ENCODE data around the gene SLC12A2. TPM values are rescaled to one million over a fixed set of nuclear protein-coding genes. Genes with fewer than 3 reads are reported as not detected.

The SLC12A2 gene
- total RNA-seq, 1 experiment from 2014 or later: 576 TPM

- Mint-ChIP-seq H3K36me3 (ENCODE audit: insufficient read depth, unreplicated experiment) (peaks cover 66% of the 10 kb centered on the region), H3K4me3 (ENCODE audit: low read depth, unreplicated experiment) (no peak overlapping the region), H3K9me3 (ENCODE audit: low read depth, unreplicated experiment) (peaks cover 5% of the 10 kb centered on the region), H3K27me3 (ENCODE audit: unreplicated experiment) (no peaks in the 10 kb centered on the region), H3K27ac (ENCODE audit: unreplicated experiment) (peak overlapping the region; percentile 50), H3K4me1 (ENCODE audit: low read depth, unreplicated experiment) (peaks cover 21% of the 10 kb centered on the region)
- CTCF ChIA-PET: no interaction called here
- TF ChIP-seq, protein P1, sequence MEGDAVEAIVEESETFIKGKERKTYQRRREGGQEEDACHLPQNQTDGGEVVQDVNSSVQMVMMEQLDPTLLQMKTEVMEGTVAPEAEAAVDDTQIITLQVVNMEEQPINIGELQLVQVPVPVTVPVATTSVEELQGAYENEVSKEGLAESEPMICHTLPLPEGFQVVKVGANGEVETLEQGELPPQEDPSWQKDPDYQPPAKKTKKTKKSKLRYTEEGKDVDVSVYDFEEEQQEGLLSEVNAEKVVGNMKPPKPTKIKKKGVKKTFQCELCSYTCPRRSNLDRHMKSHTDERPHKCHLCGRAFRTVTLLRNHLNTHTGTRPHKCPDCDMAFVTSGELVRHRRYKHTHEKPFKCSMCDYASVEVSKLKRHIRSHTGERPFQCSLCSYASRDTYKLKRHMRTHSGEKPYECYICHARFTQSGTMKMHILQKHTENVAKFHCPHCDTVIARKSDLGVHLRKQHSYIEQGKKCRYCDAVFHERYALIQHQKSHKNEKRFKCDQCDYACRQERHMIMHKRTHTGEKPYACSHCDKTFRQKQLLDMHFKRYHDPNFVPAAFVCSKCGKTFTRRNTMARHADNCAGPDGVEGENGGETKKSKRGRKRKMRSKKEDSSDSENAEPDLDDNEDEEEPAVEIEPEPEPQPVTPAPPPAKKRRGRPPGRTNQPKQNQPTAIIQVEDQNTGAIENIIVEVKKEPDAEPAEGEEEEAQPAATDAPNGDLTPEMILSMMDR (IDR thresholded peaks at IDR 0.05; ENCODE audit: unreplicated experiment): no peak
- intact Hi-C loops (cut with micrococcal nuclease; ENCODE audit: unreplicated experiment): no loop called here
- no peak for DNase-seq
- BruUV-seq (replicated peaks): no TSS peak
Observed at GRCh38 chr5:128193665-128194390, 110.3 kb downstream of the SLC12A2 start.

DNA sequence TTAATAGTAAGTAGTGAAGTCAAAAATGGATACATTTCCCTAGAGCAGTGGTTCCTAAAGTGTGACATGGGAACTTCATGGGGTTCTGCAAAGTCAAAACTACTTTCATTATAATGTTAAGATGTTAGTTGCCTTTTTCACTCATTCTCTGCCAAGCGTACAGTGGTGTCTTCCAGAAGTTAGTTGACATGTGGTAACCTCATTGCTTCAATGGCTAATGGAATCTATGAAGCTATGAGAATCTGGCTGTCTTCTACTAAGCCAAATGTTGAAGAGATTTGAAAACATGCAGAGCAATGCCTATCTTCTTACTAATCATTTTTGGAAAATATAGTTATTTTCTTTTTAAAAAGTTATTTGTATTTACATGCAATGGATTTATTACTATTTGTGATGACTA is 111.8 kb downstream of the SLC12A2 start:
- no TSS peak for BruUV-seq (replicated peaks)
- Mint-ChIP-seq H3K27me3 (ENCODE audit: unreplicated experiment) (no peaks in the 10 kb centered on the region), H3K36me3 (ENCODE audit: insufficient read depth, unreplicated experiment) (peaks cover 67% of the 10 kb centered on the region), H3K4me3 (ENCODE audit: low read depth, unreplicated experiment) (no peak overlapping the region), H3K27ac (ENCODE audit: unreplicated experiment) (no peak overlapping the region), H3K4me1 (ENCODE audit: low read depth, unreplicated experiment) (peaks cover 36% of the 10 kb centered on the region), H3K9me3 (ENCODE audit: low read depth, unreplicated experiment) (peaks cover 7% of the 10 kb centered on the region)
- no peak for DNase-seq
- TF ChIP-seq, protein P1 (IDR thresholded peaks at IDR 0.05; ENCODE audit: unreplicated experiment): no peak
- CTCF ChIA-PET: no interaction called here
- intact Hi-C loops (cut with micrococcal nuclease; ENCODE audit: unreplicated experiment): loop anchor here (5.0 kb wide), 2 partner anchors 318 to 633 kb away; no protein-coding TSS in a partner anchor

- Mint-ChIP-seq H3K36me3 (ENCODE audit: insufficient read depth, unreplicated experiment) (peaks cover 68% of the 10 kb centered on the region), H3K27ac (ENCODE audit: unreplicated experiment) (no peak overlapping the region), H3K9me3 (ENCODE audit: low read depth, unreplicated experiment) (peaks cover 7% of the 10 kb centered on the region), H3K4me1 (ENCODE audit: low read depth, unreplicated experiment) (peaks cover 44% of the 10 kb centered on the region), H3K4me3 (ENCODE audit: low read depth, unreplicated experiment) (no peak overlapping the region), H3K27me3 (ENCODE audit: unreplicated experiment) (no peaks in the 10 kb centered on the region)
- no peak for DNase-seq
- intact Hi-C loops (cut with micrococcal nuclease; ENCODE audit: unreplicated experiment): loop anchor here (5.0 kb wide), 2 partner anchors 319 to 634 kb away; no protein-coding TSS in a partner anchor
- CTCF ChIA-PET: interaction anchor here (0.5 kb wide), 1 partner anchor 1617 kb away, joined by 5 read pairs; no protein-coding TSS in a partner anchor
- BruUV-seq (replicated peaks): no TSS peak
- TF ChIP-seq, protein P1 (IDR thresholded peaks at IDR 0.05; ENCODE audit: unreplicated experiment): no peak
Observed at GRCh38 chr5:128196080-128196479, 112.5 kb downstream of the SLC12A2 start.

GRCh38 chr5:128196791-128197190 is 113.2 kb downstream of the SLC12A2 start:
- CTCF ChIA-PET: no interaction called here
- DNase-seq: no peak
- TF ChIP-seq, protein P1 (IDR thresholded peaks at IDR 0.05; ENCODE audit: unreplicated experiment): no peak
- Mint-ChIP-seq H3K9me3 (ENCODE audit: low read depth, unreplicated experiment) (peaks cover 7% of the 10 kb centered on the region), H3K4me3 (ENCODE audit: low read depth, unreplicated experiment) (no peak overlapping the region), H3K4me1 (ENCODE audit: low read depth, unreplicated experiment) (peaks cover 45% of the 10 kb centered on the region), H3K36me3 (ENCODE audit: insufficient read depth, unreplicated experiment) (peaks cover 75% of the 10 kb centered on the region), H3K27ac (ENCODE audit: unreplicated experiment) (peak overlapping the region; percentile 2), H3K27me3 (ENCODE audit: unreplicated experiment) (no peaks in the 10 kb centered on the region)
- no TSS peak for BruUV-seq (replicated peaks)
- intact Hi-C loops (cut with micrococcal nuclease; ENCODE audit: unreplicated experiment): loop anchor here (5.0 kb wide), 2 partner anchors 319 to 634 kb away; no protein-coding TSS in a partner anchor
